Endothelial cell (in vitro differentiated cells): ENCODE data around the gene COX19. TPM values are rescaled to one million over a fixed set of nuclear protein-coding genes. Genes with fewer than 3 reads are reported as not detected.

Experiments used
- DNase-seq: peaks from one replicate; pipeline ENCODE4 v3.0.0; 2021; ENCODE audit warnings: low spot score
- H3K27ac Mint-ChIP-seq: one replicate; pipeline ENCODE4 v1.8.0; 2021; ENCODE audit warnings: mixed read lengths, inconsistent platforms; ENCODE audit not compliant: unreplicated experiment
- H3K27me3 Mint-ChIP-seq: one replicate; pipeline ENCODE4 v1.8.0; 2021; ENCODE audit warnings: mild to moderate bottlenecking, moderate library complexity, mixed read lengths, inconsistent platforms; ENCODE audit not compliant: unreplicated experiment
- H3K36me3 Mint-ChIP-seq: one replicate; pipeline ENCODE4 v1.8.0; 2021; ENCODE audit warnings: mild to moderate bottlenecking, low read depth, mixed read lengths, inconsistent platforms; ENCODE audit not compliant: unreplicated experiment
- H3K4me1 Mint-ChIP-seq: one replicate; pipeline ENCODE4 v1.8.0; 2021; ENCODE audit warnings: mild to moderate bottlenecking, mixed read lengths, inconsistent platforms; ENCODE audit not compliant: unreplicated experiment
- H3K4me3 Mint-ChIP-seq: one replicate; pipeline ENCODE4 v1.8.0; 2021; ENCODE audit warnings: mild to moderate bottlenecking, mixed read lengths, inconsistent platforms; ENCODE audit not compliant: unreplicated experiment
- H3K9me3 Mint-ChIP-seq: one replicate; pipeline ENCODE4 v1.8.0; 2021; ENCODE audit warnings: mixed read lengths, inconsistent platforms; ENCODE audit not compliant: unreplicated experiment
- total RNA-seq: library from RNA; stranded (reverse); fragmentation: NEBNext Ultra II Directional; extraction: Animal tissue kit (Norgen Biotek cat#: 25700); gene quantifications from one replicate; pipeline ENCODE4 v1.2.1, GENCODE V29; 2021; ENCODE audit not compliant: unreplicated experiment
- TF ChIP-seq, protein P1 (sequence below): fragments of 200-600 bp; sonication (generic); IDR thresholded peaks from one replicate; pipeline ENCODE4 v1.5.0; 2021; ENCODE audit warnings: antibody characterized with exemption; ENCODE audit not compliant: unreplicated experiment

The COX19 gene
- total RNA-seq, 1 donor from 2014 or later: 10.2 TPM

- Mint-ChIP-seq H3K9me3 (no peaks in the 10 kb centered on the region), H3K4me1 (peaks cover 8% of the 10 kb centered on the region), H3K27ac (no peak overlapping the region), H3K27me3 (peaks cover 7% of the 10 kb centered on the region), H3K36me3 (no peaks in the 10 kb centered on the region), H3K4me3 (no peak overlapping the region)
- no peak for DNase-seq
- TF ChIP-seq, protein P1, sequence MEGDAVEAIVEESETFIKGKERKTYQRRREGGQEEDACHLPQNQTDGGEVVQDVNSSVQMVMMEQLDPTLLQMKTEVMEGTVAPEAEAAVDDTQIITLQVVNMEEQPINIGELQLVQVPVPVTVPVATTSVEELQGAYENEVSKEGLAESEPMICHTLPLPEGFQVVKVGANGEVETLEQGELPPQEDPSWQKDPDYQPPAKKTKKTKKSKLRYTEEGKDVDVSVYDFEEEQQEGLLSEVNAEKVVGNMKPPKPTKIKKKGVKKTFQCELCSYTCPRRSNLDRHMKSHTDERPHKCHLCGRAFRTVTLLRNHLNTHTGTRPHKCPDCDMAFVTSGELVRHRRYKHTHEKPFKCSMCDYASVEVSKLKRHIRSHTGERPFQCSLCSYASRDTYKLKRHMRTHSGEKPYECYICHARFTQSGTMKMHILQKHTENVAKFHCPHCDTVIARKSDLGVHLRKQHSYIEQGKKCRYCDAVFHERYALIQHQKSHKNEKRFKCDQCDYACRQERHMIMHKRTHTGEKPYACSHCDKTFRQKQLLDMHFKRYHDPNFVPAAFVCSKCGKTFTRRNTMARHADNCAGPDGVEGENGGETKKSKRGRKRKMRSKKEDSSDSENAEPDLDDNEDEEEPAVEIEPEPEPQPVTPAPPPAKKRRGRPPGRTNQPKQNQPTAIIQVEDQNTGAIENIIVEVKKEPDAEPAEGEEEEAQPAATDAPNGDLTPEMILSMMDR: no peak
These were observed 1.6 kb upstream of the COX19 start for GRCh38 chr7:976901-977325.

GRCh38 chr7:975702-976473, 539 bp upstream of the COX19 start:
- TF ChIP-seq, protein P1: no peak
- H3K9me3 Mint-ChIP-seq: no peaks in the 10 kb centered on the region
- peaks cover 7% of the 10 kb centered on the region for H3K27me3 Mint-ChIP-seq
- no peak for DNase-seq
- H3K4me3 Mint-ChIP-seq: peak overlapping the region; percentile 77
- H3K4me1 Mint-ChIP-seq: peaks cover 8% of the 10 kb centered on the region
- peaks cover 4% of the 10 kb centered on the region for H3K36me3 Mint-ChIP-seq
- H3K27ac Mint-ChIP-seq: no peak overlapping the region

- peak overlapping the region; percentile 96 for H3K4me3 Mint-ChIP-seq
- H3K27ac Mint-ChIP-seq: peak overlapping the region; percentile 92
- no peak for DNase-seq
- peaks cover 8% of the 10 kb centered on the region for H3K4me1 Mint-ChIP-seq
- no peaks in the 10 kb centered on the region for H3K9me3 Mint-ChIP-seq
- TF ChIP-seq, protein P1: no peak
- H3K27me3 Mint-ChIP-seq: peaks cover 7% of the 10 kb centered on the region
- peaks cover 5% of the 10 kb centered on the region for H3K36me3 Mint-ChIP-seq
These were observed 1.2 kb downstream of the COX19 start for GRCh38 chr7:974172-974571.

DNA sequence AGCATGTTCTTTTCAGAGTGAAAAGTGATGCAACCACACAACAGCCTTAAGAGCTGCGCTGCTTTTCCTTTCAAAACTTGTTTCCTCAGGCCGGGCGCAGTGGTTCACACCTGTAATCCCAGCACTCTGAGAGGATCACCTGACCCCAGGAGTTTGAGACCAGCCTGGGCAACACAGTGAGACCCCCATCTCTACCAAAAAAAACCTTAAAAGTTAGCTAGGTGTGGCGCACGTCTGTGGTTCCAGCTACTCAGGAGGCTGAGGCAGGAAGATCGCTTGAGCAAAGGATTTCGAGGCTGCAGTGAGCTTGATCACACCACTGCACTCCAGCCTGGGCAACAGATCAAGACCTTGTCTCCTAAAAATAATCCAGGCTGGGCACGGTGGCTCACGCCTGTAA, 2.0 kb downstream of the COX19 start:
- Mint-ChIP-seq H3K36me3 (peaks cover 5% of the 10 kb centered on the region), H3K27ac (no peak overlapping the region), H3K9me3 (no peaks in the 10 kb centered on the region), H3K4me1 (peaks cover 8% of the 10 kb centered on the region), H3K27me3 (peaks cover 7% of the 10 kb centered on the region), H3K4me3 (no peak overlapping the region)
- DNase-seq: no peak
- TF ChIP-seq, protein P1: no peak

DNA sequence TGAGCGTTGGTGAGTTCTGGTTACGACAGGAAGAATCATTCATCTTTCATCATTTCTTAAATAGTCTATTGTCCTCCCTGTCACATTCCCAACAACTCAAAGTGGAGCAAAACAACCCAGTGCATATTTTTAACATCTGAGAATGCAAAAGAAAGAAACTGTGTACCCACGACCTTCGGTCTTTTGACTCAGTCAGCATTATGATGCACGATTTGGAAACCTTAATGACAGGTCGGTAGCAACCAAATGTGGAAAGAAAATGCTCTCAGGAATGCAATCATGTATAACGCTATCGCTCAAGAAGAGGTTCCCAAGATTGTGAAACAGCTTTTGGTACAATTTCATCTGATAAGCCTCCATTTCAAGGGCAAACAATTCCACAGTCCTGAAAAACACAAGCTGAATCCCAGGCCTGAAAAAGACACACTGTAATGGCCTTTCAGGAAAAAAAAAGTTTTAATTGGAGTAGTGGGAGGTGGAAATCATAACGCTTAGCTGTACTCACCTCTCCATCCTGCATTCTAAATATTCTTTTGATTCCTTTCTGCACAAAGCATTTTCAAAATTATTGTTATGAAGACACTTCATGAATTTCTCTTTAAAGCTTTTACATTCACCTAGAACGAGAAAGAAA, 2.6 kb downstream of the COX19 start:
- TF ChIP-seq, protein P1: no peak
- Mint-ChIP-seq H3K9me3 (no peaks in the 10 kb centered on the region), H3K4me3 (peak overlapping the region; percentile 31), H3K4me1 (peaks cover 8% of the 10 kb centered on the region), H3K27ac (no peak overlapping the region), H3K36me3 (peaks cover 8% of the 10 kb centered on the region), H3K27me3 (peaks cover 7% of the 10 kb centered on the region)
- no peak for DNase-seq
